ENCODE data around the gene FBXO10.
"Not testable (repeated sequence)": the region's sequence is repeated elsewhere in the genome, so short reads cannot be mapped to it uniquely, and the experiment has no call there.

Gene FBXO10

DNA sequence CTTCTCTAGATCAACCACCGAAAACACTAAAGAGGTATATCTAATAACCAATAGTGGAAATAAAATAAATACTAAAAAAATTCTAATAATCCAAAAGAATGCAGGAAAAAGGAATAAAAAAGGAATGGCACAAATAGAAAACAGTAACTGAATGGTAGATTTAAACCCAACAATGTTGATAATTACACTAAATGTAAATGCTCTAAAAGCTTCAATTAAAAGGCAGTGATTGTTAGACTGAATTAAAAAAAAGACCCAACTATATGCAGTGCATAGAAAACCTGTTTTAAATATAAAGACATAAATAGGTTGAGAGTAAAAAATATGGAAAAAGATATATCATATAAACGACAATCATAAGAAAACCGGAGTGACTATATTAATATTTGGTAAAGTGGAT lies 101.7 kb downstream of the FBXO10 start:
- Histone ChIP-seq H3K27ac (ENCODE audit: low read depth, low read length) (no peak overlapping the region), H3K9me3 (ENCODE audit: insufficient read depth, low read depth, low read length) (peaks cover 21% of the 10 kb centered on the region), H3K4me3 (ENCODE audit: low read length) (no peak overlapping the region; the same call in 1 of the 2 replicates), H3K9ac (ENCODE audit: low read depth, low read length) (no peak overlapping the region), H3K27me3 (ENCODE audit: insufficient read depth, low read length) (no peaks in the 10 kb centered on the region), H3K4me1 (ENCODE audit: insufficient read depth, low read length) (peaks cover 14% of the 10 kb centered on the region), H3K36me3 (ENCODE audit: insufficient read depth, low read length) (no peaks in the 10 kb centered on the region)
- 96% methylated on average over 2 of the region's 3 CpGs for WGBS

DNA sequence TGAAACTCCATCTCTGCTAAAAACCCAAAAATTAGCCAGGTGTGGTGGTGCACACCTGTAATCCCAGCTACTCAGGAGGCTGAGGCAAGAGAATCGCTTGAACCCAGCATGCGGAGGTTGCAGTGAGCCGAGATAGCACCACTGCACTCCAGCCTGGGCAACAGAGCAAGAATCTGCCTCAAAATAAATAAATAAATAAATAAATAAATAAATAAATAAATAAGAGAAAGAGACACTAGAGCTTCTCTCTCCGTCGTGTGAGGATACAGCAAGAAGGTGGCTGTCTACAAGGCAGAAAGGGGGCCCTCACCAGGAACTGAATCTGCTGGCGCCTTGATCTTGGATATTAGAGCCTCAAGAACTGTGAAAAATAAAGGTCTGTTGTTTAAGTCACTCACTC lies 102.2 kb downstream of the FBXO10 start:
- H3K9me3 ChIP-seq (ENCODE audit: insufficient read depth, low read depth, low read length), result peaks cover 21% of the 10 kb centered on the region
- 66% methylated on average over 6 of the region's 6 CpGs for WGBS

DNA sequence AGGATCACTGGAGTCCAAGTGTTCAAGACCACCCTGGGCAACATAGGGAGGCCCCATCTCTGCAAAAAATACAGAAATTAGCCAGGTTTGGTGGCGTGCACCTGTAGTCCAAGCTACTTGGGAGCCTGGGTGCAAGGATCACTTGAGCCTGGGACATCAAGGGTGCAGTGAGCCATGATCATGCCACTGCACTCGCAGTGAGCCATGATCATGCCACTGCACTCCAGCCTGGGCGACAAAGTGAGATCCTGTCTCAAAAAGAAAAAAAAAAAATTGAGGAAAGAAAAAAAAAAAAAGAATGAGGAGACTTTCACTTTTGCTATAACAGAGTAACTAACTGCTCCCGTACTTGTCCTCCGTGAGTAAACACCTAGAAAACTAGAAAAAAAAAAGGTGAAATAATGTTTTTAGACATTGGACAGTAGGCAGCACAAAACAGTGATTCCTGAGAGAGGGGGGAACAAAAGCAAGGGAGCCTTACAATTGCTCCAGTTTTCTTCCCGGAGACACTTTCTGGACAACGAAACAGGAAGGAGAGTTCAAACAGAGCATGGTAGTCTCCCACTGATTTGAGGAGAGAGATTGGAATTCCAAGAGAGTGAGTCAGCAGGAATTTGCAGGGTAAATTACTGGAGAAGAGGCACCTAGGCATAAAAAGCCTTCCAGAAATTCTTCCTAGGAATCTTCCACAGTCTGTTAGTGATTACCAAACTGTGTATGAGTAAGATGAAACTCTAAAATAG lies 104.1 kb downstream of the FBXO10 start:
- Histone ChIP-seq H3K27ac (ENCODE audit: low read depth, low read length) (peak overlapping the region; percentile 98), H3K4me1 (ENCODE audit: insufficient read depth, low read length) (peaks cover 15% of the 10 kb centered on the region), H3K9me3 (ENCODE audit: insufficient read depth, low read depth, low read length) (peaks cover 21% of the 10 kb centered on the region), H3K36me3 (ENCODE audit: insufficient read depth, low read length) (no peaks in the 10 kb centered on the region), H3K9ac (ENCODE audit: low read depth, low read length) (peak overlapping the region; percentile 73), H3K27me3 (ENCODE audit: insufficient read depth, low read length) (no peaks in the 10 kb centered on the region), H3K4me3 (ENCODE audit: low read length) (peak overlapping the region; percentile 34)
- 42% methylated on average over 7 of the region's 7 CpGs for WGBS

More for the DNA sequence above, 102.2 kb downstream of the FBXO10 start:
- not testable (repeated sequence) for H3K9ac ChIP-seq (ENCODE audit: low read depth, low read length); H3K4me3 ChIP-seq (ENCODE audit: low read length); H3K27me3 ChIP-seq (ENCODE audit: insufficient read depth, low read length); H3K36me3 ChIP-seq (ENCODE audit: insufficient read depth, low read length); H3K27ac ChIP-seq (ENCODE audit: low read depth, low read length)
- H3K4me1 ChIP-seq (ENCODE audit: insufficient read depth, low read length), result peaks cover 14% of the 10 kb centered on the region

DNA sequence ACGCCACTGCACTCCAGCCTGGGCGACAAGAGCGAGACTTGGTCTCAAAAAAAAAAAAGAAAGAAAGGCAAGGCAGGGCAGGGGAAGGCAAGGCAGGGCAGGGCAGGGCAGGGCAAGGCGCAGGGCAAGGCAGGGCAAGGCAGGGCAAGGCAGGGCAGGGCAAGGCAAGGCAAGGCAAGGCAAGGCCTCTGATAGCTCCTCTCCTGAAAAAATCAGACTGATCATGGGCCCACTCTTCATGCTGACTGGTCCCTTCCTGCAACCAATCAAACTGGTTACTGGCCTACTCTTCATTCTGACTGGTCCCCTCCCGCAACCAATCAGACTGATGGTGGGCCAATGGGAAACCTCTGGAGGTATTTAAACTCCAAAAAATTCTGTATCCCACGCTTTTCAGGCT lies 107.6 kb downstream of the FBXO10 start:
- H3K27me3 ChIP-seq (ENCODE audit: insufficient read depth, low read length), result no peaks in the 10 kb centered on the region
- no peak overlapping the region for H3K27ac ChIP-seq (ENCODE audit: low read depth, low read length)
- peaks cover 22% of the 10 kb centered on the region for H3K4me1 ChIP-seq (ENCODE audit: insufficient read depth, low read length)
- no peaks in the 10 kb centered on the region for H3K36me3 ChIP-seq (ENCODE audit: insufficient read depth, low read length)
- WGBS, result 96% methylated on average over 6 of the region's 6 CpGs
- H3K4me3 ChIP-seq (ENCODE audit: low read length), result no peak overlapping the region
- no peak overlapping the region for H3K9ac ChIP-seq (ENCODE audit: low read depth, low read length)
- peaks cover 2% of the 10 kb centered on the region; the same call in 1 of the 2 replicates for H3K9me3 ChIP-seq (ENCODE audit: insufficient read depth, low read depth, low read length)

DNA sequence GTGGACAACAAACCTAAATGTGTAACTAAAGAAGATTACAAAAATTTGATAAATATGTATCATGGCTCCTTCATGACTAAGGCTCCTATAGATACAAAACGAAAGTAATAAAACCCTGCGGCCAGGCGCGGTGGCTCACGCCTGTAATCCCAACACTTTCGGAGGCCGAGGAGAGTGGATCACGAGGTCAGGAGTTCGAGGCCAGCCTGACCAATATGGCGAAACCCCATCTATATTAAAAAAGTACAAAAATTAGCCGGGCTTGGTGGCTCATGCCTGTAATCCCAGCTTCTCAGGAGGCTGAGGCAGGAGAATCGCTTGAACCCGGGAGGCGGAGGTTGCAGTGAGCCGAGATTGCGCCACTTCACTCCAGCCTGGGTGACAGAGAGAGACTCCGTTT lies 108.7 kb downstream of the FBXO10 start:
- WGBS, result 94% methylated on average over 16 of the region's 17 CpGs
- peaks cover 32% of the 10 kb centered on the region for H3K4me1 ChIP-seq (ENCODE audit: insufficient read depth, low read length)
- H3K9me3 ChIP-seq (ENCODE audit: insufficient read depth, low read depth, low read length); H3K9ac ChIP-seq (ENCODE audit: low read depth, low read length); H3K36me3 ChIP-seq (ENCODE audit: insufficient read depth, low read length); H3K27me3 ChIP-seq (ENCODE audit: insufficient read depth, low read length); H3K4me3 ChIP-seq (ENCODE audit: low read length); H3K27ac ChIP-seq (ENCODE audit: low read depth, low read length): not testable (repeated sequence)

DNA sequence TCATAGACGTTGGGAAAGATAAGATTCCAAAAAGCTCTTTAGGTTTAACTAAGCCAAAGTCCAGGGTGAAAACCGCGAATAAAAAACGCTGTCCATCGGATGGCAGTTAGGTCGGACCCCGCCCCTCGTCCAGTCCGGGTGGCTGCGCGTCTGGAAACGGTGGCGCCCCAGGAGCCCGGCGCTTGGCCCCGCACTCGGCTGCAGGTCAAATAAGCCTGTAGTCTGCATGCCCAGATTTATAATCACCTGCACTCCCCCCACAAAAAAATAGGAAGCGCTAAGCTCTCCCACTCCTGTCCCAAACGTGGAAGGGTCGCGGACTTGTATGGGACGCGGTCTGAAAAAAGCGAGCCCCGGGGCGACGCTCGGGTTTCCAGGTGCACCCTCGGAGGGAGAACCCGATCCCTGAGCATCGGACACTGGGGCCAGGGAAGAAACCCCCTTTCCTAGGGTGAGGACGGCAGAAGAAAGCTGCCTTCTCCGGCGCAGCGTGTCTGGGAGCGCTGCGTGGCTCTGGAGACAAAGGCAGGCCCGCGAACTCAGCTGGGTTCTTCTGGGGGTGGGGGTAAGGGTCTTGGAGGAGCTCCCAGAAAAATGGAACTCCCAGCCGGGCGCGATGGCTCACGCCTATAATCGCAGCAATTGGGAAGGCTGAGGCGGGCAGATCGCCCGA lies 110.0 kb downstream of the FBXO10 start:
- Histone ChIP-seq H3K9ac (ENCODE audit: low read depth, low read length) (peak overlapping the region; percentile 97), H3K4me3 (ENCODE audit: low read length) (peak overlapping the region; percentile 86), H3K36me3 (ENCODE audit: insufficient read depth, low read length) (no peaks in the 10 kb centered on the region), H3K4me1 (ENCODE audit: insufficient read depth, low read length) (peaks cover 22% of the 10 kb centered on the region), H3K27me3 (ENCODE audit: insufficient read depth, low read length) (no peaks in the 10 kb centered on the region), H3K9me3 (ENCODE audit: insufficient read depth, low read depth, low read length) (no peaks in the 10 kb centered on the region), H3K27ac (ENCODE audit: low read depth, low read length) (peak overlapping the region; percentile 99)
- under 1% methylated on average over 47 of the region's 47 CpGs for WGBS

DNA sequence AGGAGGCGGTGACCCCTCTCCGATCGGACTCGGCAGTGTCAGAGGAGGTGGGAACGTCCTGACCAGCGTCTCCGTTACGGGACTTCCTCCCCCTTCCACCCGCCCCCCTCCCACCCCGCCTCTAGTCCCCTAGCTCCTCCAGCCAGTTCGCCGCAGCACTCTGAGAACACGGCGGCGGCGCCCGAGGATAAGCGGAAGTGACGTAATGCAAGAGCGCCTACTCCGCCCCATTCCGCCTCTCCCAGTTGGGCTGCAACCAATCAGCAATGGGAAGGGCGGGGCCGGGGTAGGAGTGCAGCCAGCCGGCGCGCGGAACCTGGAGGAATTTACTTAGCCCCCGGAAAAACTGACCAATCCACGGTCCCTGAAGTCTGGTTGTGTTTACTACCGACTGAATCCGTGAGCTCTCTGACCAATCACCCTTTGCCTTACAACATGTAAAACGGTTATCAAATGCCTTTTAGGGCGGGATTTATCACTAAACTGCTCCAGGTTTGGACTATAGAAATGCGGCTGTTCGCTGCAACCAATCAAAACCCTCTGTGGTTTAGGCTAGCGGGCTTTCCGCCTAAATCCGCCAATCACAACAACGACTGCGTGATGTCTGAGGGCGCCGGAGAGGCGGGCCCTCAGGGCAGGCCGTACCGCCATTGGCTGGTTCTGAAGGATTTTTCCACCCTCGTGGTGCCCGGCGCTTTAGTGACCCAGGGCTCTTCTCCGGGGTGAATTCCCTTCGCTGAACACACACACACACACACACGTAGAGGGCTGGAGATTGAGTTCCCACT lies 110.7 kb downstream of the FBXO10 start, which contains the start of gene ZBTB5:
Gene ZBTB5, minus strand, starts transcription at position 202 of the 788 bp plus-strand sequence. CDS start 22,899 bp downstream, outside the sequence.
- H3K27ac ChIP-seq (ENCODE audit: low read depth, low read length), result peak within 1 kb of the TSS; percentile 99
- H3K27me3 ChIP-seq (ENCODE audit: insufficient read depth, low read length), result no peaks in the 10 kb centered on the region
- peaks cover 18% of the 10 kb centered on the region for H3K4me1 ChIP-seq (ENCODE audit: insufficient read depth, low read length)
- WGBS, result 0% methylated on average over 46 of the region's 52 CpGs
- peak within 1 kb of the TSS; percentile 97 for H3K9ac ChIP-seq (ENCODE audit: low read depth, low read length)
- H3K4me3 ChIP-seq (ENCODE audit: low read length), result peak within 1 kb of the TSS; percentile 86
- H3K36me3 ChIP-seq (ENCODE audit: insufficient read depth, low read length), result no peaks in the 10 kb centered on the region
- H3K9me3 ChIP-seq (ENCODE audit: insufficient read depth, low read depth, low read length), result no peaks in the 10 kb centered on the region

DNA sequence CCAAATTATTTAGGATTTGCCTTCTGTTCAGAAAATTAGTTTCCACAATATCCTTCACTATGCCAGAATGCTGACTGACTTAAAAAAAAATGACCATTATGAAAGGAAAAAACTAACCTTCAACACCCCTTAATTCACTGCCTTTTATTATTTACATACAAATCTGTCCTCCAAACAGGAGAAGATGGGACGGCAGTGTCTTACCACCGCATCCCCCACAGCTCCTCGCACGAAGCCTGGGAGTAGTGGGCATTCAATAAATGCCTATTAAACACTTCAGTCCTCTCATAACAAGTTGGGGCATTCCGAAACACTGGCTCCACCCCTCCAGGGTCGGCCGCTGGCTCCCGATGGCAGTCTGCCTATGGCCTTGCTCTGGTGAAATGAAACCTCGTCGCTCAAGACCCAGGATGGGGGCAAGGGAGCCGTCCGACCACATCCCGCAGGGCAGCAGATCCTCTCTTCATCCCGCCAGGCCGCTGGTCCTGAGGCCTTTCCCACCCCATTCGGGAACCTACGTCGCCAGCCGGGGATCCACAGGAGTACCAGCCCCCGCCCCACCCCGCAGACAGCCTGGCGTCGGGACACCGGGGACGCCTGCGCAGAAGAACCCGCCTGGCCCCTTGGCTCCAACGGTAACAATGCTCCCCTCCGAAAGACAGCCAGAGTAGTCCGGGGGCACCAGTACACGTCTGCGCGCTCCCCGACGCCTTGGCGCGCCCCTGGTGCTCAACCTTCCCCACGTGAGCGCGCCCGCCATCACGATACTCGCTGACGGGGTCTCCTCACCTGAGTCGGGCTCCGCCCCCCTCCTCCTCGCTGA lies 111.5 kb downstream of the FBXO10 start:
- peak overlapping the region; percentile 86 for H3K4me3 ChIP-seq (ENCODE audit: low read length)
- H3K36me3 ChIP-seq (ENCODE audit: insufficient read depth, low read length), result no peaks in the 10 kb centered on the region
- WGBS, result under 1% methylated on average over 47 of the region's 47 CpGs
- no peaks in the 10 kb centered on the region for H3K27me3 ChIP-seq (ENCODE audit: insufficient read depth, low read length)
- peaks cover 18% of the 10 kb centered on the region for H3K4me1 ChIP-seq (ENCODE audit: insufficient read depth, low read length)
- H3K9ac ChIP-seq (ENCODE audit: low read depth, low read length), result peak overlapping the region; percentile 91
- no peaks in the 10 kb centered on the region for H3K9me3 ChIP-seq (ENCODE audit: insufficient read depth, low read depth, low read length)
- peak overlapping the region; percentile 99 for H3K27ac ChIP-seq (ENCODE audit: low read depth, low read length)

DNA sequence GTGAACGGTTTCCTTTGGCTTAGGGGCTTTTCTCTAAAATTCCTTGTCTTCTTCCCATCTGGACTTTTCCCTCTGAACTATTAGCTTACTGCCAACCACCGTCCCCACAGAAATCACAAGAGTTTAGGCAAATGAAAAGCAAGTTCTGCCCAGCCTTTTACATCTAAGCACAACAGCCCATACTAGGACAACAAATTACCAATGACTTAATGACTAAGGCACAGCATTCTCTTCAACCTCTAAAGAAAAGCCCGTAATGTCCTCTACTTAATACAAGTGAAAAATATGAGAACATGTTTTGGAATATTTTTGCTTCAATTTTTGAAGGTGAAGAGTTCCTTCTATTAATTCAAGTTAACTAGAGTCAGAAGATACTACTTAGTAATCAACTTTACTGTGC lies 112.2 kb downstream of the FBXO10 start:
- Histone ChIP-seq H3K4me1 (ENCODE audit: insufficient read depth, low read length) (peaks cover 18% of the 10 kb centered on the region), H3K36me3 (ENCODE audit: insufficient read depth, low read length) (peaks cover under 1% of the 10 kb centered on the region; the same call in 1 of the 2 replicates), H3K9me3 (ENCODE audit: insufficient read depth, low read depth, low read length) (no peaks in the 10 kb centered on the region), H3K27me3 (ENCODE audit: insufficient read depth, low read length) (no peaks in the 10 kb centered on the region), H3K4me3 (ENCODE audit: low read length) (peak overlapping the region; percentile 86), H3K27ac (ENCODE audit: low read depth, low read length) (peak overlapping the region; percentile 99), H3K9ac (ENCODE audit: low read depth, low read length) (peak overlapping the region; percentile 91)
- WGBS, result 35% methylated on average over 2 of the region's 3 CpGs
